Measurements from ENCODE around the gene ECE1. TPM values are rescaled to one million over a fixed set of nuclear protein-coding genes. Genes with fewer than 3 reads are reported as not detected.

Gene ECE1
- total RNA-seq, 2 donors from 2014 or later, result 79.1 to 83.3 TPM

DNA sequence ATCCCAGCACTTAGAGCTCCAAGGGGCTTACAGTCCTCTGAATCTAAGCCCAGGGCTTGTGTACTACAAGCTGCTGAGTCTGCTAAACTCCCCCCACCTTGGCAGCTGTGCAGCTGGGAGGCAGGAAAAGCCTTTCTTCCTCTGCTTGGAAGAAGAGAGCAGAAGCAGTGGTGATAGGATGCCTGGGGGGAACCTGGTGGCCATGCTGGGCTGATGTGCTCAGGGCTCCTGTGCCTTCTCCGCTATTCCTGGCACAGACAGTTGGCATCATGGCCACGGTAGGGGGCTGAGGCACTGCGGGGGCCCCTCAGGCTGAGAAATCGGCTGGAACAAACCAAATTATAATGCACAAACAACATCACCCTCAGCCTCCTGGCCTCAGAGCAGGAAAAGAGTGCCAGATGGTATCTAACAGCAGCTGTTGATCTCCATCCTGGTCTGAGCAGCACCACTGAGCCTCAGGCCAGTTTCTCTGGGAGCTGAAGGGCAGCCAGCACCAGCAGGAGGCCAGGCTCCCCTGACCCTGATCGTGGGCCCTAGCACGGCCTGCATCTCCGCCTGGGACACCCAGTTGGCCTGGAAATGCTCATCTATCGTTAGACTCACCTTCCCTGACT lies 35.8 kb downstream of the ECE1 start:
- 20 to 51% methylated on average over 1 to 8 of the region's 8 CpGs for WGBS, 2 donors
- intact Hi-C loops (cut with DNase I), result no loop called here
- Histone ChIP-seq H3K4me1 (peaks cover 58% of the 10 kb centered on the region), H3K36me3 (replicated peaks in 1 of 2; ENCODE audit: insufficient read depth in 1 of 2, low read depth in 2 of 2) (peaks cover 0 to 6% of the 10 kb centered on the region in 2 donors), H3K27ac (peak overlapping the region; percentile 33 to 99 (median 90)), H3K27me3 (no peaks in the 10 kb centered on the region), H3K9me3 (no peaks in the 10 kb centered on the region), H3K4me3 (no peak overlapping the region)
- no peak for TF ChIP-seq POLR2A (IDR thresholded peaks at IDR 0.05)
- TF ChIP-seq, protein P1, sequence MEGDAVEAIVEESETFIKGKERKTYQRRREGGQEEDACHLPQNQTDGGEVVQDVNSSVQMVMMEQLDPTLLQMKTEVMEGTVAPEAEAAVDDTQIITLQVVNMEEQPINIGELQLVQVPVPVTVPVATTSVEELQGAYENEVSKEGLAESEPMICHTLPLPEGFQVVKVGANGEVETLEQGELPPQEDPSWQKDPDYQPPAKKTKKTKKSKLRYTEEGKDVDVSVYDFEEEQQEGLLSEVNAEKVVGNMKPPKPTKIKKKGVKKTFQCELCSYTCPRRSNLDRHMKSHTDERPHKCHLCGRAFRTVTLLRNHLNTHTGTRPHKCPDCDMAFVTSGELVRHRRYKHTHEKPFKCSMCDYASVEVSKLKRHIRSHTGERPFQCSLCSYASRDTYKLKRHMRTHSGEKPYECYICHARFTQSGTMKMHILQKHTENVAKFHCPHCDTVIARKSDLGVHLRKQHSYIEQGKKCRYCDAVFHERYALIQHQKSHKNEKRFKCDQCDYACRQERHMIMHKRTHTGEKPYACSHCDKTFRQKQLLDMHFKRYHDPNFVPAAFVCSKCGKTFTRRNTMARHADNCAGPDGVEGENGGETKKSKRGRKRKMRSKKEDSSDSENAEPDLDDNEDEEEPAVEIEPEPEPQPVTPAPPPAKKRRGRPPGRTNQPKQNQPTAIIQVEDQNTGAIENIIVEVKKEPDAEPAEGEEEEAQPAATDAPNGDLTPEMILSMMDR (IDR thresholded peaks at IDR 0.05), result no peak
- ATAC-seq (no peak), DNase-seq (peak in 3 of 4 donors; percentile 51 to 67 (median 61))

GRCh38 chr1:21251773-21252471 lies 38.3 kb downstream of the ECE1 start:
- TF ChIP-seq, protein P1 (IDR thresholded peaks at IDR 0.05), result peak in 3 of 7 experiments; percentile 16 to 33 (median 19)
- peak in 2 of 3 donors; percentile 54 to 70 for TF ChIP-seq POLR2A (IDR thresholded peaks at IDR 0.05)
- Histone ChIP-seq H3K4me1 (peaks cover 84% of the 10 kb centered on the region), H3K27me3 (no peaks in the 10 kb centered on the region), H3K4me3 (no peak overlapping the region), H3K36me3 (replicated peaks in 1 of 2; ENCODE audit: insufficient read depth in 1 of 2, low read depth in 2 of 2) (peaks cover 0 to 2% of the 10 kb centered on the region in 2 donors), H3K27ac (peak overlapping the region; percentile 84 to 99 (median 96)), H3K9me3 (no peaks in the 10 kb centered on the region)
- intact Hi-C loops (cut with DNase I), result no loop called here
- peak; percentile 86 for ATAC-seq
- 3 to 11% methylated on average over 4 of the region's 4 CpGs for WGBS, 2 donors
- DNase-seq, result peak; percentile 91 to 99 (median 94)

DNA sequence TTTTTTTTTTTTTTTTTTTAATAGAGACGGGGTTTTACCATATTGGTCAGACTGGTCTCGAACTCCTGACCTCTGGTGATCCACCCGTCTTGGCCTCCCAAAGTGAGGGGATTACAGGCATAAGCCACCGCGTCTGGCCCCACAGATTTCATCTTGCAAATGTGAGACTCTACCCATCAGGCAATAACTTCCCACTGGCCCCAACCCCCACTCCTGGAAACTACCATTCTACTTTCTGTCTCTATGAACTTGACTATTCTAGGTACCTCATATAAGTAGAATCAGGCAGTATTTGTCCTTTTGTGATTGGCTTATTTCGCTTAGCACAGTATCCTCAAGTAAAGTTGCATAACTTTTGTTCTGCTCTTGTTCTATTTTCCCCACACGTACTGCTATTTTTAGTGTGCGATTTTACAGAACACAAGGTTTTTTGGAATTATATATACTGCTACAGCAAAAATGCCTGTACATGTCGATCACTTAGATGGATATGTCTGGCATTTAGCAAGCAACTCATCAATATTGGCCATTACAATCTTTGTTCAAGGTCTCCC lies 40.2 kb downstream of the ECE1 start:
- Histone ChIP-seq H3K27me3 (no peaks in the 10 kb centered on the region), H3K4me1 (peaks cover 95% of the 10 kb centered on the region), H3K9me3 (no peaks in the 10 kb centered on the region), H3K36me3 (replicated peaks in 1 of 2; ENCODE audit: insufficient read depth in 1 of 2, low read depth in 2 of 2) (no peaks in the 10 kb centered on the region), H3K27ac (peak overlapping the region in 3 of 4 donors; percentile 84 to 99 (median 96)), H3K4me3 (no peak overlapping the region)
- DNase-seq (no peak), ATAC-seq (no peak)
- WGBS, 2 donors, result 82 to 91% methylated on average over 9 of the region's 9 CpGs
- intact Hi-C loops (cut with DNase I), result no loop called here
- TF ChIP-seq, protein P1 (IDR thresholded peaks at IDR 0.05), result no peak
- no peak for TF ChIP-seq POLR2A (IDR thresholded peaks at IDR 0.05)

DNA sequence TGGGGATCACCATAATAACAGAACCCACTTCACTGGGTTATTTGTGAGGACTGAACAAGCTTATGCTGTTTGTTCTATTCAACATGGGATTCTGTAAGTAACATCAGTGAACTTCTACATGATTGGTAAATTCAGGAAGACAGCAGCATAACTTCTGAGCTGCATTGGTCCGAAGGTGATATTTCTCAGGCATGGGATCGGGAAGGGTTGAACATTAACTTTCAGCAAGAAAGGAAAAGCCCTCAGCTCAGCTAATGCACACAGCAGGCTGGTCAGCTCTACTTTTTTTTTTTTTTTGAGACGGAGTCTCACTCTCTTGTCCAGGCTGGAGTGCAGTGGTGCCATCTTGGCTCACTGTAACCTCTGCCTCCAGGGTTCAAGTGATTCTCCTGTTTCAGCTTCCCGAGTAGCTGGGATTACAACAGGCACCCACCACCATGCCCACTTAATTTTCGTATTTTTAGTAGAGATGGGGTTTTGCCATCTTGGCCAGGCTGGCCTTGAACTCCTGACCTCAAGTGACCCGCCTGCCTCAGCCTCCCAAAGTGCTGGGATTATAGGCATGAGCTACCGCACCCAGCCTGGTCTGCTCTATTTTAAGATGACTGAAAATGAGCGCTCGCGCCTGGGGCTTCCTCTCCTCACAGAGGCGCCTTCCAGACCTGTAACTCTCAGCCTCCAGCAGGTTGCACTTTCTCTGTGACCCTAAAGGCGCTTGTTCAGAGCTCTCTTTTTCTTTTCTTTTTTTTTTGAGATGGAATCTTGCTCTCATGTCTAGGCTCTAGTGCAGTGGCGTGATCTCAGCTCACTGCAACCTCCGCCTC lies 42.2 kb downstream of the ECE1 start:
- Histone ChIP-seq H3K27me3 (no peaks in the 10 kb centered on the region), H3K36me3 (replicated peaks in 1 of 2; ENCODE audit: insufficient read depth in 1 of 2, low read depth in 2 of 2) (no peaks in the 10 kb centered on the region), H3K27ac (peak overlapping the region; percentile 64 to 99 (median 90)), H3K4me3 (no peak overlapping the region), H3K4me1 (peaks cover 94% of the 10 kb centered on the region), H3K9me3 (no peaks in the 10 kb centered on the region)
- ATAC-seq, result peak; percentile 7
- intact Hi-C loops (cut with DNase I), result no loop called here
- DNase-seq, result peak in 3 of 4 donors; percentile 53 to 69 (median 67)
- TF ChIP-seq POLR2A (IDR thresholded peaks at IDR 0.05), result no peak
- TF ChIP-seq, protein P1 (IDR thresholded peaks at IDR 0.05), result peak in 1 of 7 experiments; percentile 13
- WGBS, 2 donors, result 62 to 63% methylated on average over 14 of the region's 14 CpGs
